ENCODE results near the gene ZMYM4.

The ZMYM4 gene

DNA sequence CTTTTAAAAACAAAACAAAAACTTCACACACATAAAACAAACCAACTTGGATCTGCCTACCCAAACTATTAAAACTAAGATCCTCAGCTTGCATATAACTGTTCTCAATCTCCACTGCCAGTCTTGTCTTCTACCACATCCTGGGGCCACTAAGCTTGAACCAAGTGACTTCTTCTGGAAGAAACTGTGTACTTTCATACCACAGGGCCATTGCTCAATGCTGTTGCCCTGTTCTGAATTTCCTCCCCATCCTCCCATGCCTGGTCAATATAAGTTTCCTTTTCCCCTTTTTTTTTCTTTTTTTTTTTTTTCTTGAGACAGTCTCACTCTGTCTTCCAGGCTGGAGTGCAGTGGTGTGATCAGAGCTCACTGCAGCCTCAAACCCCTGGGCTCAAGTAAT is 178.8 kb downstream of the ZMYM4 start:
- no peak overlapping the region for H3K4me3 ChIP-seq (ENCODE audit: low read depth, low read length)
- no peak for DNase-seq (ENCODE audit: low read depth)
- no peak for TF ChIP-seq CTCF (IDR thresholded peaks at IDR 0.05; ENCODE audit: low read depth, low read length, missing control alignments)

GRCh38 chr1:35448344-35448801 is 179.9 kb downstream of the ZMYM4 start:
- TF ChIP-seq CTCF (IDR thresholded peaks at IDR 0.05; ENCODE audit: low read depth, low read length, missing control alignments), result no peak
- no peak for DNase-seq (ENCODE audit: low read depth)
- H3K4me3 ChIP-seq (ENCODE audit: low read depth, low read length), result no peak overlapping the region

- DNase-seq (ENCODE audit: low read depth), result no peak
- H3K4me3 ChIP-seq (ENCODE audit: low read depth, low read length), result no peak overlapping the region
These were observed 181.0 kb downstream of the ZMYM4 start for GRCh38 chr1:35449334-35450008.

GRCh38 chr1:35451125-35451528 is 182.6 kb downstream of the ZMYM4 start:
- H3K4me3 ChIP-seq (ENCODE audit: low read depth, low read length), result no peak overlapping the region
- DNase-seq (ENCODE audit: low read depth), result peak; percentile 26
- TF ChIP-seq CTCF (IDR thresholded peaks at IDR 0.05; ENCODE audit: low read depth, low read length, missing control alignments), result peak; percentile 90

More at GRCh38 chr1:35449334-35450008, 181.0 kb downstream of the ZMYM4 start:
- no peak for TF ChIP-seq CTCF (IDR thresholded peaks at IDR 0.05; ENCODE audit: low read depth, low read length, missing control alignments)

- no peak for DNase-seq (ENCODE audit: low read depth)
- H3K4me3 ChIP-seq (ENCODE audit: low read depth, low read length), result no peak overlapping the region
- no peak for TF ChIP-seq CTCF (IDR thresholded peaks at IDR 0.05; ENCODE audit: low read depth, low read length, missing control alignments)
These were observed 183.7 kb downstream of the ZMYM4 start for GRCh38 chr1:35452106-35452774.

DNA sequence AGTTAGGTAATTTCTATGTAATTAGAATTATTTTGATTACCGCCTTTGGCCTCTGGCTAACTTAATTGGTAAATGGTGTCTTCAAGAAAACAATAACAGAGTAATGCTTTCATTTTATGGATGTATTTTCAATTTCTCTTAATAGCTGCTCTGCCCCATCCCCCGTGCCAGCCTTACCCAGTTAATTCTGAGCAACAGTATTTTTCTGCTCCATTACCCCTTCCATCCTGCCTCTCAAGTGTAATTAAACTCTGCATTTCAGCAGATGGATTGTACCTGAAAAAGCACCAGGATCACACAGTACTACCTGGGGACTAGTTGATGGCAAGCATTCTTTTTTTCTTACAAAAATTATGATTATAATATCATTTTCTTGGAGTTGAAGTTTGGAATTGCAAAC is 184.5 kb downstream of the ZMYM4 start:
- DNase-seq (ENCODE audit: low read depth), result no peak
- no peak for TF ChIP-seq CTCF (IDR thresholded peaks at IDR 0.05; ENCODE audit: low read depth, low read length, missing control alignments)

More for the DNA sequence above, 184.5 kb downstream of the ZMYM4 start:
- H3K4me3 ChIP-seq (ENCODE audit: low read depth, low read length), result no peak overlapping the region
